HUES48 (cell line): ENCODE data around the gene PANK3.

ENCODE experiments used
- H3K27ac ChIP-seq: one replicate; pipeline ENCODE4 v1.7.0; 2013; ENCODE audit warnings: low read depth, low read length, inconsistent platforms
- H3K27me3 ChIP-seq: 2 replicates; pipeline ENCODE4 v1.6.1; 2013; ENCODE audit warnings: mild to moderate bottlenecking, low read length; ENCODE audit not compliant: control insufficient read depth, insufficient read depth
- H3K36me3 ChIP-seq: 2 replicates; pipeline ENCODE4 v1.6.1; 2013; ENCODE audit warnings: low read length; ENCODE audit not compliant: control insufficient read depth, insufficient read depth
- H3K4me1 ChIP-seq: 2 replicates; pipeline ENCODE4 v1.6.1; 2013; ENCODE audit warnings: mild to moderate bottlenecking, low read length; ENCODE audit not compliant: control insufficient read depth, insufficient read depth
- H3K4me3 ChIP-seq: 2 replicates; pipeline ENCODE4 v1.5.1; 2013; ENCODE audit warnings: mild to moderate bottlenecking, low read depth, low read length
- H3K9ac ChIP-seq: 2 replicates; pipeline ENCODE4 v1.6.1; 2013; ENCODE audit warnings: mild to moderate bottlenecking, low read depth, low read length, moderate library complexity
- H3K9me3 ChIP-seq: 2 replicates; pipeline ENCODE4 v1.6.1; 2013; ENCODE audit warnings: low read length; ENCODE audit not compliant: control insufficient read depth, insufficient read depth

PANK3 gene

GRCh38 chr5:168578538-168579487 lies at the start of gene PANK3:
TSS of gene PANK3 (minus strand) at chr5:168579368. CDS start at chr5:168579283, 85 bp downstream.
- peak within 1 kb of the TSS; percentile 95 for H3K27ac ChIP-seq
- H3K27me3 ChIP-seq = no peaks in the 10 kb centered on the region
- peak within 1 kb of the TSS; percentile 99 for H3K4me3 ChIP-seq
- no peaks in the 10 kb centered on the region for H3K9me3 ChIP-seq
- peaks cover 15% of the 10 kb centered on the region for H3K4me1 ChIP-seq
- H3K36me3 ChIP-seq = no peaks in the 10 kb centered on the region; the same call in 1 of the 2 replicates
- peak within 1 kb of the TSS; percentile 95 for H3K9ac ChIP-seq

- Histone ChIP-seq H3K9me3 (peaks cover 2% of the 10 kb centered on the region), H3K27me3 (no peaks in the 10 kb centered on the region), H3K27ac (no peak overlapping the region), H3K36me3 (no peaks in the 10 kb centered on the region), H3K9ac (no peak overlapping the region), H3K4me1 (no peaks in the 10 kb centered on the region), H3K4me3 (no peak overlapping the region)
Measured at GRCh38 chr5:168624850-168625364, 45.7 kb upstream of the PANK3 start.

GRCh38 chr5:168620807-168621206 lies 41.6 kb upstream of the PANK3 start:
- Histone ChIP-seq H3K9ac (no peak overlapping the region), H3K9me3 (no peaks in the 10 kb centered on the region), H3K27ac (no peak overlapping the region), H3K27me3 (no peaks in the 10 kb centered on the region), H3K36me3 (no peaks in the 10 kb centered on the region), H3K4me3 (no peak overlapping the region), H3K4me1 (no peaks in the 10 kb centered on the region)

- no peak overlapping the region for H3K9ac ChIP-seq
- no peaks in the 10 kb centered on the region for H3K27me3 ChIP-seq
- no peaks in the 10 kb centered on the region for H3K4me1 ChIP-seq
- H3K27ac ChIP-seq = no peak overlapping the region
- no peak overlapping the region for H3K4me3 ChIP-seq
- H3K9me3 ChIP-seq = no peaks in the 10 kb centered on the region
- no peaks in the 10 kb centered on the region for H3K36me3 ChIP-seq
Measured at GRCh38 chr5:168614661-168615060, 35.5 kb upstream of the PANK3 start.

- Histone ChIP-seq H3K9me3 (no peaks in the 10 kb centered on the region), H3K4me3 (no peak overlapping the region), H3K9ac (no peak overlapping the region), H3K36me3 (no peaks in the 10 kb centered on the region), H3K27me3 (no peaks in the 10 kb centered on the region), H3K27ac (no peak overlapping the region), H3K4me1 (no peaks in the 10 kb centered on the region)
Measured at GRCh38 chr5:168613996-168614395, 34.8 kb upstream of the PANK3 start.

GRCh38 chr5:168613396-168613795 lies 34.2 kb upstream of the PANK3 start:
- no peaks in the 10 kb centered on the region for H3K9me3 ChIP-seq
- H3K27ac ChIP-seq = no peak overlapping the region
- H3K4me3 ChIP-seq = no peak overlapping the region
- H3K36me3 ChIP-seq = no peaks in the 10 kb centered on the region
- no peak overlapping the region for H3K9ac ChIP-seq
- H3K27me3 ChIP-seq = no peaks in the 10 kb centered on the region
- no peaks in the 10 kb centered on the region for H3K4me1 ChIP-seq

GRCh38 chr5:168612996-168613395 lies 33.8 kb upstream of the PANK3 start:
- H3K9ac ChIP-seq = no peak overlapping the region
- no peaks in the 10 kb centered on the region for H3K4me1 ChIP-seq
- H3K4me3 ChIP-seq = no peak overlapping the region
- no peak overlapping the region for H3K27ac ChIP-seq
- no peaks in the 10 kb centered on the region for H3K9me3 ChIP-seq
- no peaks in the 10 kb centered on the region for H3K36me3 ChIP-seq
- no peaks in the 10 kb centered on the region for H3K27me3 ChIP-seq

- no peaks in the 10 kb centered on the region for H3K9me3 ChIP-seq
- no peak overlapping the region for H3K4me3 ChIP-seq
- H3K27ac ChIP-seq = no peak overlapping the region
- no peaks in the 10 kb centered on the region for H3K4me1 ChIP-seq
- no peaks in the 10 kb centered on the region for H3K27me3 ChIP-seq
- no peak overlapping the region for H3K9ac ChIP-seq
- H3K36me3 ChIP-seq = no peaks in the 10 kb centered on the region
Measured at GRCh38 chr5:168612123-168612522, 33.0 kb upstream of the PANK3 start.

- H3K9ac ChIP-seq = no peak overlapping the region
- no peak overlapping the region for H3K4me3 ChIP-seq
- no peaks in the 10 kb centered on the region for H3K36me3 ChIP-seq
- no peaks in the 10 kb centered on the region for H3K27me3 ChIP-seq
- H3K4me1 ChIP-seq = no peaks in the 10 kb centered on the region
- no peaks in the 10 kb centered on the region for H3K9me3 ChIP-seq
- H3K27ac ChIP-seq = no peak overlapping the region
Measured at GRCh38 chr5:168611165-168611564, 32.0 kb upstream of the PANK3 start.

- no peaks in the 10 kb centered on the region for H3K4me1 ChIP-seq
- no peaks in the 10 kb centered on the region for H3K27me3 ChIP-seq
- H3K9ac ChIP-seq = no peak overlapping the region
Measured at GRCh38 chr5:168609806-168610482, 30.8 kb upstream of the PANK3 start.

GRCh38 chr5:168608821-168609220 lies 29.7 kb upstream of the PANK3 start:
- H3K36me3 ChIP-seq = no peaks in the 10 kb centered on the region
- H3K9me3 ChIP-seq = no peaks in the 10 kb centered on the region
- H3K4me1 ChIP-seq = no peaks in the 10 kb centered on the region
- no peak overlapping the region for H3K27ac ChIP-seq
- H3K9ac ChIP-seq = no peak overlapping the region
- no peak overlapping the region for H3K4me3 ChIP-seq
- H3K27me3 ChIP-seq = no peaks in the 10 kb centered on the region

More at GRCh38 chr5:168609806-168610482, 30.8 kb upstream of the PANK3 start:
- Histone ChIP-seq H3K36me3 (no peaks in the 10 kb centered on the region), H3K9me3 (no peaks in the 10 kb centered on the region), H3K27ac (no peak overlapping the region), H3K4me3 (no peak overlapping the region)
